Measurements from ENCODE around the gene MED13. TPM values are rescaled to one million over a fixed set of nuclear protein-coding genes. Genes with fewer than 3 reads are reported as not detected.

Gene MED13
- total and polyA plus RNA-seq, 2 experiments from 2014 or later: 4.6 to 51.6 TPM

DNA sequence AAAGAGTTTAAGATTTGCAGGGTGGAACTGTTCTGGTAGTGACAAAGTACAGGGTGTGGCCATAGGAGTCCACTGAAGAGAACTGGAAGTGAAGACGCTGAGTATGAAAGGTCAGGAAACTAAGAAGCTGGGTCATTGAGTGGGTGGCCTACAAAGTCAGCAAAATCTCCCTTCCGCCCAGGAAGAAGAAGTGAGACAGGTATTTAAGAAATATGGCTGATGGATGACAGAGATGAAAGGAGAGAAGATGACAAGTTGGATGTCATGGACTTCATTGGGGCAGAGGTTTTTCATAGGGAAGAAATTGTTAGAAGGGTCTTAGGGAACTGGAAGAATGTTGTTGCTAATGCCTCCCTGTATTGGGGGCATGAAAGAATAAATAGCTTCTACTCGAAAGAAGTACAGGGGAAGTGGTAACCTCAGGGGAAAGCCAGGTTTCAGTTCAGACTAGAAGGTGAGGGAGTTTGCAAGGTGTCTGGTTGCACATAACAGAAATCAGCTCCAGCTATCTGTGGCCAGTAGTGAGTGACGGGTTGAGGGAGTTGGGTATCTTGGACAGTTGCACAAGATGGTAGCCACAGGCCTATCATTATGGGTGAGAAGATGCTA is 33.6 kb upstream of the MED13 start:
- no peak overlapping the region for H3K27ac ChIP-seq
- no peak for DNase-seq
- in situ Hi-C loops (cut with MboI): no loop called here
- peaks cover 24% of the 10 kb centered on the region for H3F3A ChIP-seq (ENCODE audit: insufficient read depth)
- H3K27me3 ChIP-seq (replicated peaks; ENCODE audit: insufficient read depth): peaks cover 8% of the 10 kb centered on the region; the same call in 1 of the 2 replicates
- no peaks in the 10 kb centered on the region for H3K9me2 ChIP-seq (ENCODE audit: insufficient read depth)
- 75 to 82% methylated on average over 4 of the region's 4 CpGs for WGBS, 2 experiments (ENCODE audit: low coverage in 1 of 2, low lambda C conversion rate in 2 of 2, missing lambda C conversion rate in 2 of 2)
- no peaks in the 10 kb centered on the region for H4K20me1 ChIP-seq (ENCODE audit: insufficient read depth)
- no peak overlapping the region for H3K9ac ChIP-seq
- H3K4me2 ChIP-seq (ENCODE audit: unreplicated experiment): no peak overlapping the region
- H3K4me3 ChIP-seq: no peak overlapping the region
- no peaks in the 10 kb centered on the region for H3K36me3 ChIP-seq (ENCODE audit: low read depth)
- peaks cover 22% of the 10 kb centered on the region for H3K4me1 ChIP-seq (ENCODE audit: insufficient read depth)
- no peaks in the 10 kb centered on the region for H3K79me2 ChIP-seq (ENCODE audit: insufficient read depth)
- no peaks in the 10 kb centered on the region for H3K9me3 ChIP-seq (ENCODE audit: low read depth)
- no peak overlapping the region for H2AFZ ChIP-seq
- TF ChIP-seq EZH2phosphoT487 (IDR thresholded peaks at IDR 0.05; ENCODE audit: insufficient read depth, low read depth) (no peak), EZH2 (IDR thresholded peaks at IDR 0.05; ENCODE audit: insufficient read depth, poor library complexity, severe bottlenecking) (no peak)

DNA sequence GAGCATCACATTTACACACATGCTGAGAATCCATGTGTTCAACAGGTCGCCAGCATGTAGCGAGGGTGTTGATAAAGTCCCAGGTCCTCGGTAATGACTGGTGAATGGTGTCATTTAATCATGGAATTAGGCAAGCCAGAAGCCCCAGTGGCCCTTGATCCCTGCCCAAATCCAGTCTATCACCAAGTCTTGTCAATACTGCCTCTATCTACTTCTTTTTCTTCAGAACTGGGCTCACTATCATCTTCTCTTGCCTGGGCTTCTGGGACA is 31.3 kb upstream of the MED13 start:
- TF ChIP-seq EZH2phosphoT487 (IDR thresholded peaks at IDR 0.05; ENCODE audit: insufficient read depth, low read depth) (no peak), EZH2 (IDR thresholded peaks at IDR 0.05; ENCODE audit: insufficient read depth, poor library complexity, severe bottlenecking) (no peak)
- no peaks in the 10 kb centered on the region for H3K79me2 ChIP-seq (ENCODE audit: insufficient read depth)
- peaks cover 33% of the 10 kb centered on the region for H3F3A ChIP-seq (ENCODE audit: insufficient read depth)
- no peak overlapping the region for H2AFZ ChIP-seq
- no peaks in the 10 kb centered on the region for H3K36me3 ChIP-seq (ENCODE audit: low read depth)
- H3K4me1 ChIP-seq (ENCODE audit: insufficient read depth): peaks cover 32% of the 10 kb centered on the region
- H3K9me2 ChIP-seq (ENCODE audit: insufficient read depth): no peaks in the 10 kb centered on the region
- H3K4me2 ChIP-seq (ENCODE audit: unreplicated experiment): peak overlapping the region; percentile 29
- H3K27ac ChIP-seq: no peak overlapping the region
- H4K20me1 ChIP-seq (ENCODE audit: insufficient read depth): no peaks in the 10 kb centered on the region
- no peaks in the 10 kb centered on the region for H3K9me3 ChIP-seq (ENCODE audit: low read depth)
- no peak for DNase-seq
- WGBS, 2 experiments (ENCODE audit: low coverage in 1 of 2, low lambda C conversion rate in 2 of 2, missing lambda C conversion rate in 2 of 2): 81 to 82% methylated on average over 3 of the region's 3 CpGs
- in situ Hi-C loops (cut with MboI): no loop called here
- no peak overlapping the region for H3K9ac ChIP-seq
- H3K27me3 ChIP-seq (replicated peaks; ENCODE audit: insufficient read depth): peaks cover 8% of the 10 kb centered on the region; the same call in 1 of the 2 replicates
- H3K4me3 ChIP-seq: no peak overlapping the region

DNA sequence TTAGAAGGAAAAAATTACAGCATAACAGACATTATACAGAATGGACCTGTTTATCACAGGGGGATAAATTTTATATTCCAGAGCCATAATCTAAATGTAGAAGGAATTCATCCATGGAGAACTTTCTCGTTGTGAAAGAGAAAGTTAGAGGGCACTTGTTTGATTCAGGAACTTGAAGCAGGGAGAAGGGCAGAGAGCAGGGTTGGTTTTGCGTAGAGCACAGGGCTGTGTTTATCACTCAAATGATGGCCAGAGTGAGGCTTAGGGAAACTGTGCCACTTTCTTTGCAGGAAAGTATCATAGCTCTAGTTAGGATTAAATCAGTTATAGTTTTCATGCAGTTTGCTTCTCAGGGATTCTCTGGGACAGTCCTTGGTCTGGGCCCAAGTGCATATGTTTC is 29.1 kb upstream of the MED13 start:
- Histone ChIP-seq H2AFZ (no peak overlapping the region), H3K4me2 (ENCODE audit: unreplicated experiment) (peak overlapping the region; percentile 14), H4K20me1 (ENCODE audit: insufficient read depth) (no peaks in the 10 kb centered on the region), H3K4me1 (ENCODE audit: insufficient read depth) (peaks cover 32% of the 10 kb centered on the region), H3K36me3 (ENCODE audit: low read depth) (no peaks in the 10 kb centered on the region), H3K9me3 (ENCODE audit: low read depth) (no peaks in the 10 kb centered on the region), H3K9me2 (ENCODE audit: insufficient read depth) (no peaks in the 10 kb centered on the region), H3K79me2 (ENCODE audit: insufficient read depth) (no peaks in the 10 kb centered on the region), H3K9ac (no peak overlapping the region), H3K27me3 (replicated peaks; ENCODE audit: insufficient read depth) (no peaks in the 10 kb centered on the region), H3F3A (ENCODE audit: insufficient read depth) (peaks cover 33% of the 10 kb centered on the region), H3K4me3 (no peak overlapping the region), H3K27ac (no peak overlapping the region)
- WGBS, 2 experiments (ENCODE audit: low coverage in 1 of 2, low lambda C conversion rate in 2 of 2, missing lambda C conversion rate in 2 of 2): 31 to 47% methylated on average over 2 of the region's 2 CpGs
- in situ Hi-C loops (cut with MboI): no loop called here
- no peak for TF ChIP-seq EZH2 (IDR thresholded peaks at IDR 0.05; ENCODE audit: insufficient read depth, poor library complexity, severe bottlenecking)
- DNase-seq: peak; percentile 36

DNA sequence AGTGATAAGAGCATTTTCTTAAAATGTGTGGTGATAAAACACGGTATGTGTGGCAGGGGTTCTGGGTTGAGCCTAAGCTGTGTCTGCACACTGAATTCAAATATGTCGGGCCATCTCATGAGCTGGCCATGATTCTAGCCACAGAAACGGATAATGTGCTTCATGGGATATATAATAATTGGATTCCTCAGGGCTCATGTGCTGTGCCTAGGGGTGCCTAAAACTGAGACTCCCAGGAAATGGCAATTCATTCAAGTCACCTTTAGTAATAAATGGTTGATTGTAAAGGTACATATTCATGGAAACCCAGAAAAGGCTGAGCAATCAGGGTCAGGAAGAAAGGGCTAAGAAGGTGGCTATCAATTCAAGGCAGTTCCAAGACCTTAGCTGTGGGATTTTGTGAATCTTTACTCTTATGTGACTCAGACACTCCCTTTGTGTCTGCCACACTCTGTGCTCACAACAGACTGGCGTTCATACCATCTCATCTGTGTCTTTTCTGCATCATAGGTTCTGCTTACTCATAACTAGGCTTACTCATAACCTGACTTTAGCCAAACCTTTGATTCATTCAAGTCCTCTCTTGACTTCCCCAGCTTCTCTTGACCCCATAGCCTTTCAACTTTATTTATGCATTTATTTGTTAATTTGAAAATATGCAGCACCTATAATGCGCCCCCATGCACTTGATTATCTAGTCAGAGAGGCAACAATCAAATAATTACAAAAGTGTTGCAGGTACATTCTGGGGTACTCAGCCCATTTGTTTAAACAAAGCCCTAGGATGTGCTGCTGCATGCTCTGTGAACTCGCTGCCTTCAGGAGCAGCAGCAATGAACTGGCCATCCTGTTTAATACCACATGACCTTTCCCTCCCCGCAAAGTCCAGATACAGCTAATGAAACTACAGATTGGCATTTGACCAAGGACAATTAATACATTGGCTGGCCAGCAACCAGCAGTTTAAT is 28.4 kb upstream of the MED13 start:
- no peak overlapping the region for H3K9ac ChIP-seq
- no peak overlapping the region for H3K4me3 ChIP-seq
- H3K27me3 ChIP-seq (replicated peaks; ENCODE audit: insufficient read depth): no peaks in the 10 kb centered on the region
- no peaks in the 10 kb centered on the region for H3K79me2 ChIP-seq (ENCODE audit: insufficient read depth)
- no peaks in the 10 kb centered on the region for H3K9me3 ChIP-seq (ENCODE audit: low read depth)
- H3F3A ChIP-seq (ENCODE audit: insufficient read depth): peaks cover 33% of the 10 kb centered on the region
- H3K4me2 ChIP-seq (ENCODE audit: unreplicated experiment): peak overlapping the region; percentile 47
- no peaks in the 10 kb centered on the region for H3K9me2 ChIP-seq (ENCODE audit: insufficient read depth)
- in situ Hi-C loops (cut with MboI): no loop called here
- peaks cover 32% of the 10 kb centered on the region for H3K4me1 ChIP-seq (ENCODE audit: insufficient read depth)
- H2AFZ ChIP-seq: no peak overlapping the region
- no peaks in the 10 kb centered on the region for H3K36me3 ChIP-seq (ENCODE audit: low read depth)
- peak; percentile 97 for DNase-seq
- 56 to 61% methylated on average over 7 of the region's 7 CpGs for WGBS, 2 experiments (ENCODE audit: low coverage in 1 of 2, low lambda C conversion rate in 2 of 2, missing lambda C conversion rate in 2 of 2)
- H3K27ac ChIP-seq: peak overlapping the region; percentile 58
- TF ChIP-seq EZH2 (IDR thresholded peaks at IDR 0.05; ENCODE audit: insufficient read depth, poor library complexity, severe bottlenecking) (no peak), EZH2phosphoT487 (IDR thresholded peaks at IDR 0.05; ENCODE audit: insufficient read depth, low read depth) (no peak)
- no peaks in the 10 kb centered on the region for H4K20me1 ChIP-seq (ENCODE audit: insufficient read depth)
